GM21447 (cell line): ENCODE results near the gene PRLH.
A peak's percentile ranks its signal among the peaks of the same experiment; 100 is the strongest.
"Not testable (repeated sequence)": the region's sequence is repeated elsewhere in the genome, so short reads cannot be mapped to it uniquely, and the experiment has no call there.

Experiments used
- ATAC-seq: cut with Tn5 transposase; IDR thresholded peaks from one replicate; pipeline ENCODE4 v1.9.1; 2021; ENCODE audit not compliant: unreplicated experiment

Gene PRLH

GRCh38 chr2:237599465-237600110 is 33.2 kb downstream of the PRLH start:
- no peak for ATAC-seq

GRCh38 chr2:237600205-237600846 is 34.0 kb downstream of the PRLH start:
- no peak for ATAC-seq

- no peak for ATAC-seq
These were observed 35.2 kb downstream of the PRLH start for GRCh38 chr2:237601453-237602116.

- no peak for ATAC-seq
These were observed 36.0 kb downstream of the PRLH start for GRCh38 chr2:237602409-237602808.

GRCh38 chr2:237603049-237603717 is 36.8 kb downstream of the PRLH start:
- no peak for ATAC-seq

GRCh38 chr2:237603718-237604362 is 37.5 kb downstream of the PRLH start:
- peak; percentile 90 for ATAC-seq

GRCh38 chr2:237604391-237604790 is 38.0 kb downstream of the PRLH start:
- ATAC-seq, result no peak

- ATAC-seq, result no peak
These were observed 38.6 kb downstream of the PRLH start for GRCh38 chr2:237604960-237605359.

GRCh38 chr2:237606522-237606921 is 40.1 kb downstream of the PRLH start:
- ATAC-seq, result not testable (repeated sequence)

GRCh38 chr2:237612527-237613357 is 46.4 kb downstream of the PRLH start:
- no peak for ATAC-seq

GRCh38 chr2:237613679-237614078 is 47.3 kb downstream of the PRLH start:
- no peak for ATAC-seq

- ATAC-seq, result no peak
These were observed 47.9 kb downstream of the PRLH start for GRCh38 chr2:237614151-237614720.

GRCh38 chr2:237615631-237616249 is 49.4 kb downstream of the PRLH start:
- ATAC-seq, result no peak

- no peak for ATAC-seq
These were observed 50.0 kb downstream of the PRLH start for GRCh38 chr2:237616373-237616733.
